ENCODE data around the gene DCT. TPM values are rescaled to one million over a fixed set of nuclear protein-coding genes. Genes with fewer than 3 reads are reported as not detected.

DCT gene
- total RNA-seq, 1 experiment from 2014 or later: 0.12 TPM

DNA sequence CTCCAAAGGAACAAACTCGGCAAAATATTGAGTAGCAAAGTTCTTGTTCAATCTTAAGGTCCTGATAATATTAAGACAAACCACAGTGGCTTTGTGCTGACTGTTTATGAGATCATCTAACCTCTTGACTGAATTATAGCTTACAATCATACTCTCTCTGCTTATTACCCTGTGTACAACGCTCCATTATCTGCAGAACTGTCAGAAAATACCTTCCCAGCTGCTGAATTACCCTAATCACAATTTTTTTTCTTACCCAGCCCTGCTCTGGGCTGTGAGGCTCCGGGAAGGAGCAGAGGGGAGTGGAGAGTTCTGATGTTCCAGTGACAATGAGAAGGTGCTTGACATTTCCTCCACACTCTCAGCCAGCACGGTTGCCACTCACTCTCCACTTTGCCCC, 64.8 kb downstream of the DCT start:
- intact Hi-C loops (cut with micrococcal nuclease): no loop called here
- DNase-seq (ENCODE audit: low read depth, low spot score) (no peak), ATAC-seq (no peak)
- Histone ChIP-seq H3K27me3 (ENCODE audit: insufficient read depth, low read length) (0 out of 2 replicates have a peak, but pooled peaks cover 7% of the 10 kb centered on the region), H3K9me3 (ENCODE audit: control insufficient read depth in 1 of 2, insufficient read depth in 1 of 2, low read depth in 1 of 2, low read length in 2 of 2) (no peaks in the 10 kb centered on the region), H3K4me3 (replicated peaks in 1 of 2; ENCODE audit: low read depth in 1 of 2, low read length in 2 of 2) (no peak overlapping the region), H3K4me2 (ENCODE audit: low read length) (no peak overlapping the region), H3K36me3 (ENCODE audit: control insufficient read depth in 1 of 2, insufficient read depth in 2 of 2, low read length in 2 of 2) (no peaks in the 10 kb centered on the region), H3K9me2 (ENCODE audit: insufficient read depth) (no peaks in the 10 kb centered on the region), H4K20me1 (ENCODE audit: insufficient read depth) (no peaks in the 10 kb centered on the region), H2AFZ (ENCODE audit: low read depth, low read length, poor library complexity, severe bottlenecking) (no peak overlapping the region), H3K79me2 (ENCODE audit: insufficient read depth, low read length) (no peaks in the 10 kb centered on the region), H3K27ac (ENCODE audit: low read depth, low read length) (no peak overlapping the region), H3K4me1 (ENCODE audit: control insufficient read depth in 1 of 2, insufficient read depth in 2 of 2, low read length in 2 of 2) (no peaks in the 10 kb centered on the region), H3K9ac (ENCODE audit: low read length) (no peak overlapping the region)
- POLR2A ChIA-PET: no interaction called here
- no TSS peak for BruUV-seq (replicated peaks)
- CTCF ChIA-PET: interaction anchor here (1.1 to 2.3 kb wide), 2 partner anchors 9 to 14 kb away, joined by 4 to 16 read pairs; no protein-coding TSS in a partner anchor
- RAD21 ChIA-PET (ENCODE audit: low non-redundant PET in 1 of 2, low total read pairs in 2 of 2, uncharacterized antibody in 2 of 2, unreplicated experiment in 2 of 2): no interaction called here
- TF ChIP-seq, protein P1, sequence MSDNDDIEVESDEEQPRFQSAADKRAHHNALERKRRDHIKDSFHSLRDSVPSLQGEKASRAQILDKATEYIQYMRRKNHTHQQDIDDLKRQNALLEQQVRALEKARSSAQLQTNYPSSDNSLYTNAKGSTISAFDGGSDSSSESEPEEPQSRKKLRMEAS (IDR thresholded peaks at IDR 0.05): no peak
- no peak for TF ChIP-seq CBX3 (IDR thresholded peaks at IDR 0.05; ENCODE audit: low read depth)
- TF ChIP-seq, protein P2, sequence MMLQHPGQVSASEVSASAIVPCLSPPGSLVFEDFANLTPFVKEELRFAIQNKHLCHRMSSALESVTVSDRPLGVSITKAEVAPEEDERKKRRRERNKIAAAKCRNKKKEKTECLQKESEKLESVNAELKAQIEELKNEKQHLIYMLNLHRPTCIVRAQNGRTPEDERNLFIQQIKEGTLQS (IDR thresholded peaks at IDR 0.05): no peak
- TF ChIP-seq EZH2 (IDR thresholded peaks at IDR 0.05): no peak
- no peak for TF ChIP-seq ZNF274 (IDR thresholded peaks at IDR 0.05; ENCODE audit: low read depth, low read length)
- TF ChIP-seq, protein P3, sequence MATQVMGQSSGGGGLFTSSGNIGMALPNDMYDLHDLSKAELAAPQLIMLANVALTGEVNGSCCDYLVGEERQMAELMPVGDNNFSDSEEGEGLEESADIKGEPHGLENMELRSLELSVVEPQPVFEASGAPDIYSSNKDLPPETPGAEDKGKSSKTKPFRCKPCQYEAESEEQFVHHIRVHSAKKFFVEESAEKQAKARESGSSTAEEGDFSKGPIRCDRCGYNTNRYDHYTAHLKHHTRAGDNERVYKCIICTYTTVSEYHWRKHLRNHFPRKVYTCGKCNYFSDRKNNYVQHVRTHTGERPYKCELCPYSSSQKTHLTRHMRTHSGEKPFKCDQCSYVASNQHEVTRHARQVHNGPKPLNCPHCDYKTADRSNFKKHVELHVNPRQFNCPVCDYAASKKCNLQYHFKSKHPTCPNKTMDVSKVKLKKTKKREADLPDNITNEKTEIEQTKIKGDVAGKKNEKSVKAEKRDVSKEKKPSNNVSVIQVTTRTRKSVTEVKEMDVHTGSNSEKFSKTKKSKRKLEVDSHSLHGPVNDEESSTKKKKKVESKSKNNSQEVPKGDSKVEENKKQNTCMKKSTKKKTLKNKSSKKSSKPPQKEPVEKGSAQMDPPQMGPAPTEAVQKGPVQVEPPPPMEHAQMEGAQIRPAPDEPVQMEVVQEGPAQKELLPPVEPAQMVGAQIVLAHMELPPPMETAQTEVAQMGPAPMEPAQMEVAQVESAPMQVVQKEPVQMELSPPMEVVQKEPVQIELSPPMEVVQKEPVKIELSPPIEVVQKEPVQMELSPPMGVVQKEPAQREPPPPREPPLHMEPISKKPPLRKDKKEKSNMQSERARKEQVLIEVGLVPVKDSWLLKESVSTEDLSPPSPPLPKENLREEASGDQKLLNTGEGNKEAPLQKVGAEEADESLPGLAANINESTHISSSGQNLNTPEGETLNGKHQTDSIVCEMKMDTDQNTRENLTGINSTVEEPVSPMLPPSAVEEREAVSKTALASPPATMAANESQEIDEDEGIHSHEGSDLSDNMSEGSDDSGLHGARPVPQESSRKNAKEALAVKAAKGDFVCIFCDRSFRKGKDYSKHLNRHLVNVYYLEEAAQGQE (IDR thresholded peaks at IDR 0.05; ENCODE audit: low read depth): no peak
- no peak for TF ChIP-seq EZH2phosphoT487 (IDR thresholded peaks at IDR 0.05; ENCODE audit: borderline replicate concordance)
- no peak for TF ChIP-seq FOSL1 (IDR thresholded peaks at IDR 0.05; ENCODE audit: low read depth)
- TF ChIP-seq RAD21 (IDR thresholded peaks at IDR 0.05; ENCODE audit: low read depth): no peak
- TF ChIP-seq, protein P4, sequence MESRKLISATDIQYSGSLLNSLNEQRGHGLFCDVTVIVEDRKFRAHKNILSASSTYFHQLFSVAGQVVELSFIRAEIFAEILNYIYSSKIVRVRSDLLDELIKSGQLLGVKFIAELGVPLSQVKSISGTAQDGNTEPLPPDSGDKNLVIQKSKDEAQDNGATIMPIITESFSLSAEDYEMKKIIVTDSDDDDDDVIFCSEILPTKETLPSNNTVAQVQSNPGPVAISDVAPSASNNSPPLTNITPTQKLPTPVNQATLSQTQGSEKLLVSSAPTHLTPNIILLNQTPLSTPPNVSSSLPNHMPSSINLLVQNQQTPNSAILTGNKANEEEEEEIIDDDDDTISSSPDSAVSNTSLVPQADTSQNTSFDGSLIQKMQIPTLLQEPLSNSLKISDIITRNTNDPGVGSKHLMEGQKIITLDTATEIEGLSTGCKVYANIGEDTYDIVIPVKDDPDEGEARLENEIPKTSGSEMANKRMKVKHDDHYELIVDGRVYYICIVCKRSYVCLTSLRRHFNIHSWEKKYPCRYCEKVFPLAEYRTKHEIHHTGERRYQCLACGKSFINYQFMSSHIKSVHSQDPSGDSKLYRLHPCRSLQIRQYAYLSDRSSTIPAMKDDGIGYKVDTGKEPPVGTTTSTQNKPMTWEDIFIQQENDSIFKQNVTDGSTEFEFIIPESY (IDR thresholded peaks at IDR 0.05; ENCODE audit: extremely low read depth, insufficient replicate concordance, low read length): no peak
- TF ChIP-seq, protein P5, sequence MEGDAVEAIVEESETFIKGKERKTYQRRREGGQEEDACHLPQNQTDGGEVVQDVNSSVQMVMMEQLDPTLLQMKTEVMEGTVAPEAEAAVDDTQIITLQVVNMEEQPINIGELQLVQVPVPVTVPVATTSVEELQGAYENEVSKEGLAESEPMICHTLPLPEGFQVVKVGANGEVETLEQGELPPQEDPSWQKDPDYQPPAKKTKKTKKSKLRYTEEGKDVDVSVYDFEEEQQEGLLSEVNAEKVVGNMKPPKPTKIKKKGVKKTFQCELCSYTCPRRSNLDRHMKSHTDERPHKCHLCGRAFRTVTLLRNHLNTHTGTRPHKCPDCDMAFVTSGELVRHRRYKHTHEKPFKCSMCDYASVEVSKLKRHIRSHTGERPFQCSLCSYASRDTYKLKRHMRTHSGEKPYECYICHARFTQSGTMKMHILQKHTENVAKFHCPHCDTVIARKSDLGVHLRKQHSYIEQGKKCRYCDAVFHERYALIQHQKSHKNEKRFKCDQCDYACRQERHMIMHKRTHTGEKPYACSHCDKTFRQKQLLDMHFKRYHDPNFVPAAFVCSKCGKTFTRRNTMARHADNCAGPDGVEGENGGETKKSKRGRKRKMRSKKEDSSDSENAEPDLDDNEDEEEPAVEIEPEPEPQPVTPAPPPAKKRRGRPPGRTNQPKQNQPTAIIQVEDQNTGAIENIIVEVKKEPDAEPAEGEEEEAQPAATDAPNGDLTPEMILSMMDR (IDR thresholded peaks at IDR 0.05 in 2 of 3, conservative IDR thresholded peaks at IDR 0.05 in 1 of 3; ENCODE audit: borderline replicate concordance in 1 of 3, insufficient read depth in 1 of 3, low read depth in 2 of 3, low read length in 2 of 3): no peak
- TF ChIP-seq CEBPB (IDR thresholded peaks at IDR 0.05; ENCODE audit: low read depth): no peak
- TF ChIP-seq SIN3A (IDR thresholded peaks at IDR 0.05; ENCODE audit: low read depth): no peak
- no peak for TF ChIP-seq YY1 (IDR thresholded peaks at IDR 0.05; ENCODE audit: extremely low read depth, insufficient replicate concordance, low read depth, low read length)

Measured in HCT116 (cell line).